B cell (primary cell): ENCODE results near the gene UBE2R2.

Experiments
- CTCF ChIP-seq: fragments of 200-600 bp; IDR thresholded peaks from one replicate; pipeline ENCODE4 v1.8.0; 2022; ENCODE audit warnings: antibody characterized with exemption, mild to moderate bottlenecking
- EZH2 ChIP-seq: IDR thresholded peaks from 2 replicates; pipeline ENCODE4 v1.6.1; 2012; ENCODE audit warnings: borderline replicate concordance, low read depth, mild to moderate bottlenecking, moderate library complexity, low read length; ENCODE audit not compliant: insufficient read depth, poor library complexity, severe bottlenecking

DNA sequence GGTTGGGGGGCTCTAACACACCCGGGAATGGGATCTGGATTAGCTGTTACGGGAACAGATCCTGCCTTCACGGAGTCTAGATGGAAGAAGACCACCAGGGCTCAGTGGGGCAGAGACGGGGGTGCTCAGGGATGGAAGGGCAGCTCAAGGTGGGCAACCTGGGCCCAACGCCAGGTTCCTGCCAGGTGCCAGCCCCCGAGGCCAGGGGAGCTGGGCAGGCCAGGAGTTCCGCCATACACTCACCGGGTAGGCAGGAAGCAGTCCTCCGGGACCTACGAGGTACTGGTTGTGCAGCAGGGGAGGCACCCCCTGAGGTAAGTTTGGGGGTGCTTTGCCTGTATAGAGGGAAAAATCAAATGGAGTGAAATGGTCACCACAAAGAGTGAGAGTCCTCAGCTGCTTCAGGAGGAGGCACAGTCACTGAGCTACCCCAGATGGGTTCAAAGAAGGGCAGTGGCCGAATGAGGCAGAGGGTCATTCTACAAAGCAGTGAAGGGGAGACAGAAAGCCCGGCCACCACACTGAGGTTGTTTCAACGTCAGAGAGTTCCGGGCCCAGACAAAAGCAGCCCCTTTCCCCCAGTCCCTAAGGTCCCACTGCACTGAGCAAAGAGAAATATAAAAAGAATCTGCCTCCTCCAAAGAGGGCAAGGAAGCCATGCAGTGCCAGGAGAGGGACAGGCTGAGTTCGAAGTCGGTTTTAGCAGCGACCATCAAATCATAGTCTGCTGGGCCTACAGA is 110.0 kb downstream of the UBE2R2 start:
- no peak for TF ChIP-seq CTCF
- no peak for TF ChIP-seq EZH2
